Ishikawa (cell line): ENCODE results near the gene MSLN.

Experiments
- CEBPB ChIP-seq: IDR thresholded peaks from 2 replicates; pipeline ENCODE4 v1.6.1; 2012
- CREB1 ChIP-seq: IDR thresholded peaks from 2 replicates; pipeline ENCODE4 v1.6.1; 2012; ENCODE audit warnings: low read depth
- EGR1 ChIP-seq: IDR thresholded peaks from 2 replicates; pipeline ENCODE4 v1.6.1; 2012
- EP300 ChIP-seq: IDR thresholded peaks from 2 replicates; pipeline ENCODE4 v1.6.1; 2012; ENCODE audit warnings: borderline replicate concordance
- FOXM1 ChIP-seq: IDR thresholded peaks from 2 replicates; pipeline ENCODE4 v1.6.1; 2012; ENCODE audit warnings: low read depth, borderline replicate concordance
- MAX ChIP-seq: IDR thresholded peaks from 2 replicates; pipeline ENCODE4 v1.6.1; 2012
- NFIC ChIP-seq: IDR thresholded peaks from 2 replicates; pipeline ENCODE4 v1.6.1; 2012
- RAD21 ChIP-seq: IDR thresholded peaks from 2 replicates; pipeline ENCODE4 v1.6.1; 2012; ENCODE audit warnings: low read depth
- REST ChIP-seq: IDR thresholded peaks from 2 replicates; pipeline ENCODE4 v1.6.1; 2012; ENCODE audit warnings: low read depth, mild to moderate bottlenecking
- TAF1 ChIP-seq: IDR thresholded peaks from 2 replicates; pipeline ENCODE4 v1.6.1; 2012; ENCODE audit warnings: low read depth, mild to moderate bottlenecking
- TCF12 ChIP-seq: IDR thresholded peaks from 2 replicates; pipeline ENCODE4 v1.6.1; 2012; ENCODE audit warnings: low read depth
- YY1 ChIP-seq: IDR thresholded peaks from 2 replicates; pipeline ENCODE4 v1.6.1; 2012; ENCODE audit warnings: low read depth
- TF ChIP-seq, protein P1 (sequence below): IDR thresholded peaks from 2 replicates; pipeline ENCODE4 v1.6.1; 2012

DNA sequence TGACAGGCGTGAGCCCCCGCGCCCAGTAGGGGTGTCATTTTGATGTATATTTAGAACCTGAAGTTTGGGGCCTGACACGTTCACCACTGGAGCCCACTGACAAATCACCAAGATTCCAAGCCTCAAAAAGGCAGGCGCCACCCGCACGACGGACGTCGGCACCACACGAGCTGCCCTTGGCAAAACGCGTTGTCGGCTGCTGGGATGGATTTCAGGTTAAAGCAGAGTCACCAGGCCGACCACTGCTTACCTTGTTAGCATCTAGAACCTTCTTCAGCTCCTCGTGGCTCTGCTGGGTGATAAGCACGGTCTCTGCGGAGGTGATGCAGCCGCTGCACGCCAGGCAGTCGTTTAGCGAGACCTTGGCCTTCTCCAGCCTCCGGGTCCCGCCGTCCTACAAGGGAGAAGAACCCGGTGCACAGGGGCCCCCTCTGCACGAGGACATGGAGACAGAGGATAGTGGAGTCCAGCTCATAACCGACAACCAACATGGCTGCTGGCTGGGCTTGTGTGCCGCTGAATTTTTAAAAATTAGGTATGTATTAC, 23.5 kb upstream of the MSLN start:
- TF ChIP-seq, protein P1, sequence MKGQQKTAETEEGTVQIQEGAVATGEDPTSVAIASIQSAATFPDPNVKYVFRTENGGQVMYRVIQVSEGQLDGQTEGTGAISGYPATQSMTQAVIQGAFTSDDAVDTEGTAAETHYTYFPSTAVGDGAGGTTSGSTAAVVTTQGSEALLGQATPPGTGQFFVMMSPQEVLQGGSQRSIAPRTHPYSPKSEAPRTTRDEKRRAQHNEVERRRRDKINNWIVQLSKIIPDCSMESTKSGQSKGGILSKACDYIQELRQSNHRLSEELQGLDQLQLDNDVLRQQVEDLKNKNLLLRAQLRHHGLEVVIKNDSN: no peak
- TF ChIP-seq REST (no peak), TAF1 (no peak), MAX (no peak), EP300 (no peak), TCF12 (no peak), YY1 (no peak), CEBPB (no peak), RAD21 (no peak), EGR1 (no peak), NFIC (no peak), FOXM1 (no peak), CREB1 (no peak)
